Measurements from ENCODE around the gene GPRC5D.

GPRC5D gene

DNA sequence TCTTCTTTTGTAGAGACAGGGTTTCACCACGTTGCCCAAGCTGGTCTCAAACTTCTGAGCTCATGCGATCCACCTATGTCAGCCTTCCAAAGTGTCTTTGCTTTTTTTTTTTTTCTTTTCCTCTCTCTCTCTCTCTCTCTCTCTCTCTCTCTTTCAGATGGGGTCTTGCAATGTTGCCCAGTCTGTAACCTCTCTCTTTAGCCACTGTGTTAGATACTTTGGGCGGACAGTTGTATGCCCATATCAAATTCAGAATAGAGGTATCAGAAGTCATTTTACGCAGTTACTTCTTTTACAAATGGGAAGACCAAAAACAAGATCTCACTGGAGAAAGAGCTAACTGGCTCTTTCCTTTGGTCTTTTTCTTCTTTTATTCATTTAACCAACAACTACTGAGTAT, 41.4 kb upstream of the GPRC5D start:
- DNase-seq, result no peak
- H3K36me3 ChIP-seq, result no peaks in the 10 kb centered on the region
- no peak overlapping the region for H3K4me3 ChIP-seq (ENCODE audit: low read depth, low read length)
- H3K9me3 ChIP-seq, result no peaks in the 10 kb centered on the region
- H3K27me3 ChIP-seq, result no peaks in the 10 kb centered on the region
- TF ChIP-seq, protein P1, sequence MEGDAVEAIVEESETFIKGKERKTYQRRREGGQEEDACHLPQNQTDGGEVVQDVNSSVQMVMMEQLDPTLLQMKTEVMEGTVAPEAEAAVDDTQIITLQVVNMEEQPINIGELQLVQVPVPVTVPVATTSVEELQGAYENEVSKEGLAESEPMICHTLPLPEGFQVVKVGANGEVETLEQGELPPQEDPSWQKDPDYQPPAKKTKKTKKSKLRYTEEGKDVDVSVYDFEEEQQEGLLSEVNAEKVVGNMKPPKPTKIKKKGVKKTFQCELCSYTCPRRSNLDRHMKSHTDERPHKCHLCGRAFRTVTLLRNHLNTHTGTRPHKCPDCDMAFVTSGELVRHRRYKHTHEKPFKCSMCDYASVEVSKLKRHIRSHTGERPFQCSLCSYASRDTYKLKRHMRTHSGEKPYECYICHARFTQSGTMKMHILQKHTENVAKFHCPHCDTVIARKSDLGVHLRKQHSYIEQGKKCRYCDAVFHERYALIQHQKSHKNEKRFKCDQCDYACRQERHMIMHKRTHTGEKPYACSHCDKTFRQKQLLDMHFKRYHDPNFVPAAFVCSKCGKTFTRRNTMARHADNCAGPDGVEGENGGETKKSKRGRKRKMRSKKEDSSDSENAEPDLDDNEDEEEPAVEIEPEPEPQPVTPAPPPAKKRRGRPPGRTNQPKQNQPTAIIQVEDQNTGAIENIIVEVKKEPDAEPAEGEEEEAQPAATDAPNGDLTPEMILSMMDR (IDR thresholded peaks at IDR 0.05; ENCODE audit: low read depth, low read length), result no peak
- H3K4me1 ChIP-seq, result 0 out of 2 replicates have a peak, but pooled peaks cover 3% of the 10 kb centered on the region

GRCh38 chr12:12992418-12993130, 40.6 kb upstream of the GPRC5D start:
- Histone ChIP-seq H3K27me3 (no peaks in the 10 kb centered on the region), H3K9me3 (no peaks in the 10 kb centered on the region), H3K36me3 (no peaks in the 10 kb centered on the region), H3K4me1 (0 out of 2 replicates have a peak, but pooled peaks cover 3% of the 10 kb centered on the region), H3K4me3 (ENCODE audit: low read depth, low read length) (no peak overlapping the region)
- DNase-seq, result no peak
- TF ChIP-seq, protein P1 (IDR thresholded peaks at IDR 0.05; ENCODE audit: low read depth, low read length), result no peak

- Histone ChIP-seq H3K9me3 (no peaks in the 10 kb centered on the region), H3K4me3 (ENCODE audit: low read depth, low read length) (no peak overlapping the region)
Measured at GRCh38 chr12:12990700-12991468, 38.9 kb upstream of the GPRC5D start.

DNA sequence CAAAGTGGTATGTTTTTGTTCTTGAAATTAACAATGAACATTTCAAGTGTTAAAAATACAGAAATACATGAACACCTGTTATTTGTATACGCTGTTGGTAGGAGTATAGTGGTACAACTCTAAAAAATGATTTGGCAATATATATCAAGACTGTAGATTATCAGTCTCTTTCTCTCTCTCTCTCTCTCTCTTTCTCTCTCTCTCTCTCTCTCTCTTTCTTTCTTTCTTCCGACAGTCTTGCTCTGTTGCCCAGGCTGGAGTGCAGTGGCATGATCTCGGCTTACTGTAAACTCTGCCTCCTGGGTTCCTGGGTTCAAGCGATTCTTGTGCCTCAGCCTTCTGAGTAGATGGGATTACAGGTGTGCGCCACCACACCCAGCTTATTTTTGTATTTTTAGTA, 35.5 kb upstream of the GPRC5D start:
- Histone ChIP-seq H3K27me3 (no peaks in the 10 kb centered on the region), H3K36me3 (no peaks in the 10 kb centered on the region), H3K9me3 (no peaks in the 10 kb centered on the region), H3K4me3 (ENCODE audit: low read depth, low read length) (no peak overlapping the region), H3K4me1 (no peaks in the 10 kb centered on the region)
- DNase-seq, result no peak
- TF ChIP-seq, protein P1 (IDR thresholded peaks at IDR 0.05; ENCODE audit: low read depth, low read length), result no peak

More at GRCh38 chr12:12990700-12991468, 38.9 kb upstream of the GPRC5D start:
- no peaks in the 10 kb centered on the region for H3K4me1 ChIP-seq
- TF ChIP-seq, protein P1 (IDR thresholded peaks at IDR 0.05; ENCODE audit: low read depth, low read length), result no peak
- H3K36me3 ChIP-seq, result no peaks in the 10 kb centered on the region
- H3K27me3 ChIP-seq, result no peaks in the 10 kb centered on the region
- no peak for DNase-seq

- Histone ChIP-seq H3K27me3 (no peaks in the 10 kb centered on the region), H3K9me3 (no peaks in the 10 kb centered on the region), H3K4me1 (no peaks in the 10 kb centered on the region), H3K4me3 (ENCODE audit: low read depth, low read length) (no peak overlapping the region), H3K36me3 (no peaks in the 10 kb centered on the region)
- TF ChIP-seq, protein P1 (IDR thresholded peaks at IDR 0.05; ENCODE audit: low read depth, low read length), result no peak
- DNase-seq, result no peak
Measured at GRCh38 chr12:12986775-12987331, 34.9 kb upstream of the GPRC5D start.

All from BE2C (cell line).